HG03175 (cell line): ENCODE results near the gene IMMP2L.
"Not testable (repeated sequence)": the region's sequence is repeated elsewhere in the genome, so short reads cannot be mapped to it uniquely, and the experiment has no call there.

Experiments used
- ATAC-seq: cut with Tn5 transposase; IDR thresholded peaks from one replicate; pipeline ENCODE4 v1.9.1; 2021; ENCODE audit warnings: mild to moderate bottlenecking, moderate library complexity; ENCODE audit not compliant: unreplicated experiment

IMMP2L gene

GRCh38 chr7:111561904-111562732, at the start of gene IMMP2L:
IMMP2L (minus strand) TSS chr7:111562492.
- ATAC-seq: peak; percentile 83

GRCh38 chr7:111609483-111610254, 47.4 kb upstream of the IMMP2L start:
- not testable (repeated sequence) for ATAC-seq

- ATAC-seq: no peak
Observed at GRCh38 chr7:111607621-111608020, 45.3 kb upstream of the IMMP2L start.

GRCh38 chr7:111605246-111605645, 43.0 kb upstream of the IMMP2L start:
- ATAC-seq: no peak

- ATAC-seq: no peak
Observed at GRCh38 chr7:111600091-111600490, 37.8 kb upstream of the IMMP2L start.

- no peak for ATAC-seq
Observed at GRCh38 chr7:111595780-111596179, 33.5 kb upstream of the IMMP2L start.

- no peak for ATAC-seq
Observed at GRCh38 chr7:111594602-111595001, 32.3 kb upstream of the IMMP2L start.

GRCh38 chr7:111593343-111593742, 31.1 kb upstream of the IMMP2L start:
- no peak for ATAC-seq

- peak; percentile 55 for ATAC-seq
Observed at GRCh38 chr7:111588065-111588433, 25.8 kb upstream of the IMMP2L start.

- ATAC-seq: no peak
Observed at GRCh38 chr7:111587410-111588064, 25.2 kb upstream of the IMMP2L start.

GRCh38 chr7:111586711-111587409, 24.6 kb upstream of the IMMP2L start:
- ATAC-seq: no peak

GRCh38 chr7:111581784-111582488, 19.6 kb upstream of the IMMP2L start:
- not testable (repeated sequence) for ATAC-seq

- ATAC-seq: not testable (repeated sequence)
Observed at GRCh38 chr7:111581207-111581606, 18.9 kb upstream of the IMMP2L start.

- ATAC-seq: no peak
Observed at GRCh38 chr7:111578754-111579153, 16.5 kb upstream of the IMMP2L start.

- no peak for ATAC-seq
Observed at GRCh38 chr7:111571720-111572119, 9.4 kb upstream of the IMMP2L start.

- peak; percentile 79 for ATAC-seq
Observed at GRCh38 chr7:111568870-111569462, 6.7 kb upstream of the IMMP2L start.

- peak; percentile 19 for ATAC-seq
Observed at GRCh38 chr7:111568419-111568818, 6.1 kb upstream of the IMMP2L start.

GRCh38 chr7:111564078-111564477, 1.8 kb upstream of the IMMP2L start:
- no peak for ATAC-seq

GRCh38 chr7:111561654-111561903, 713 bp downstream of the IMMP2L start:
- ATAC-seq: no peak
